HG02798 (cell line): ENCODE data around the gene INPP4B.

Experiments used
- ATAC-seq: cut with Tn5 transposase; IDR thresholded peaks from one replicate; pipeline ENCODE4 v1.9.1; 2021; ENCODE audit warnings: mild to moderate bottlenecking; ENCODE audit not compliant: unreplicated experiment, poor library complexity

INPP4B gene

GRCh38 chr4:142129931-142130330 is 716.2 kb downstream of the INPP4B start:
- no peak for ATAC-seq

GRCh38 chr4:142129473-142129872 is 716.6 kb downstream of the INPP4B start:
- no peak for ATAC-seq

- no peak for ATAC-seq
These were observed 717.6 kb downstream of the INPP4B start for GRCh38 chr4:142128529-142128928.

GRCh38 chr4:142126890-142127497 is 719.1 kb downstream of the INPP4B start:
- peak; percentile 81 for ATAC-seq

- ATAC-seq: no peak
These were observed 721.2 kb downstream of the INPP4B start for GRCh38 chr4:142124874-142125273.

GRCh38 chr4:142121448-142122350 is 724.4 kb downstream of the INPP4B start:
- no peak for ATAC-seq

GRCh38 chr4:142120921-142121320 is 725.2 kb downstream of the INPP4B start:
- ATAC-seq: no peak

GRCh38 chr4:142112451-142112850 is 733.6 kb downstream of the INPP4B start:
- ATAC-seq: no peak

- no peak for ATAC-seq
These were observed 736.0 kb downstream of the INPP4B start for GRCh38 chr4:142110136-142110535.

- ATAC-seq: no peak
These were observed 742.1 kb downstream of the INPP4B start for GRCh38 chr4:142104041-142104440.

GRCh38 chr4:142101401-142101800 is 744.7 kb downstream of the INPP4B start:
- ATAC-seq: no peak

- no peak for ATAC-seq
These were observed 745.2 kb downstream of the INPP4B start for GRCh38 chr4:142100941-142101340.

GRCh38 chr4:142098900-142099545 is 747.1 kb downstream of the INPP4B start:
- no peak for ATAC-seq

- no peak for ATAC-seq
These were observed 747.7 kb downstream of the INPP4B start for GRCh38 chr4:142098380-142098779.

GRCh38 chr4:142097015-142097414 is 749.1 kb downstream of the INPP4B start:
- no peak for ATAC-seq

GRCh38 chr4:142095886-142096605 is 750.1 kb downstream of the INPP4B start:
- no peak for ATAC-seq

- ATAC-seq: no peak
These were observed 753.2 kb downstream of the INPP4B start for GRCh38 chr4:142092941-142093340.

GRCh38 chr4:142091691-142092182 is 754.4 kb downstream of the INPP4B start:
- ATAC-seq: no peak

- ATAC-seq: no peak
These were observed 755.0 kb downstream of the INPP4B start for GRCh38 chr4:142091085-142091513.

- no peak for ATAC-seq
These were observed 757.2 kb downstream of the INPP4B start for GRCh38 chr4:142088906-142089305.
